Endothelial cell of umbilical vein (primary cell): ENCODE measurements around the gene SMIM14. TPM values are rescaled to one million over a fixed set of nuclear protein-coding genes. Genes with fewer than 3 reads are reported as not detected.
A peak's percentile ranks its signal among the peaks of the same experiment; 100 is the strongest.

ENCODE experiments used
- BruUV-seq: library from RNA; stranded (reverse); fragments of 400-500 nt; replicated peaks from 2 replicates; lab custom pipeline; 2021; lab: Mats Ljungman, UMichigan
- CTCF ChIA-PET: fragments of 300-600, 350-600 bp; sonication (Branson Sonifier 250); formaldehyde crosslinking; loops from one replicate; lab custom pipeline; 2021; ENCODE audit warnings: antibody characterized with exemption, inconsistent platforms; lab: Charles Lee
- POLR2A ChIA-PET: fragments of 300-600, 350-600 bp; sonication (Branson Sonifier 250); formaldehyde crosslinking; loops from one replicate; lab custom pipeline; 2021; ENCODE audit warnings: antibody characterized with exemption, inconsistent platforms; lab: Charles Lee
- DNase-seq: peaks from one replicate; pipeline ENCODE4 v3.0.0-alpha.2; 2011; ENCODE audit warnings: low read depth, low spot score
- FAIRE-seq: peaks from 2 replicates; lab custom pipeline; 2011; peaks lifted over from hg19 to GRCh38; lab: Jason Lieb, UNC
- H2AFZ ChIP-seq: 2 replicates; pipeline ENCODE4 v1.6.0; 2012; ENCODE audit warnings: low read depth, low read length, control low read depth, inconsistent platforms
- H3K27ac ChIP-seq: 2 replicates; pipeline ENCODE4 v1.5.1; 2011; ENCODE audit warnings: low read depth, mild to moderate bottlenecking, control low read depth, low read length, moderate library complexity; ENCODE audit not compliant: insufficient read depth
- H3K27me3 ChIP-seq, 2 experiments: 2 replicates each; pipeline versions ENCODE4 v1.6.0 to v1.6.1; 2011; ENCODE audit warnings: low read length in 2 of 2, mixed read lengths in 1 of 2; ENCODE audit not compliant: control insufficient read depth in 2 of 2, insufficient read depth in 2 of 2
- H3K36me3 ChIP-seq, 2 experiments: 2 replicates in 1 of 2; 3 replicates in 1 of 2; pipeline ENCODE4 v1.5.1; 2011; ENCODE audit warnings: low read length in 2 of 2, mild to moderate bottlenecking in 1 of 2, moderate library complexity in 1 of 2; ENCODE audit not compliant: control insufficient read depth in 2 of 2, insufficient read depth in 2 of 2; ENCODE audit errors: extremely low read depth in 1 of 2
- H3K4me1 ChIP-seq: 3 replicates; pipeline ENCODE4 v1.5.1; 2011; ENCODE audit warnings: mild to moderate bottlenecking, low read length; ENCODE audit not compliant: control insufficient read depth, insufficient read depth; ENCODE audit errors: extremely low read depth
- H3K4me2 ChIP-seq: 2 replicates; pipeline ENCODE4 v1.6.1; 2011; ENCODE audit warnings: low read length, control low read depth, mixed read lengths; ENCODE audit not compliant: insufficient read depth
- H3K4me3 ChIP-seq, 3 experiments: fragments of 200-600 bp in 1 of 3; sonication (generic), shearing (Covaris generic) in 1 of 3; replicated peaks in 1 of 3; 2 replicates each; pipeline ENCODE4 v1.5.1; 2011 to 2016; ENCODE audit warnings: control low read depth in 3 of 3, low read length in 3 of 3, mild to moderate bottlenecking in 2 of 3, inconsistent platforms in 1 of 3, low read depth in 1 of 3, moderate library complexity in 1 of 3; ENCODE audit not compliant: insufficient read depth in 1 of 3
- H3K79me2 ChIP-seq: 2 replicates; pipeline ENCODE4 v1.6.0; 2012; ENCODE audit warnings: low read length, inconsistent platforms; ENCODE audit not compliant: control insufficient read depth, insufficient read depth
- H3K9ac ChIP-seq: replicated peaks from 2 replicates; pipeline ENCODE3; 2011; ENCODE audit warnings: low read length, control low read depth; ENCODE audit not compliant: insufficient read depth; ENCODE audit errors: extremely low read depth
- H3K9me1 ChIP-seq: replicated peaks from 3 replicates; pipeline ENCODE4 v1.6.0; 2011; ENCODE audit warnings: mild to moderate bottlenecking, low read length; ENCODE audit not compliant: control insufficient read depth, insufficient read depth; ENCODE audit errors: extremely low read depth
- H3K9me3 ChIP-seq: replicated peaks from 2 replicates; pipeline ENCODE4 v1.5.1; 2012; ENCODE audit warnings: low read length, inconsistent platforms; ENCODE audit not compliant: control insufficient read depth, insufficient read depth
- H4K20me1 ChIP-seq: replicated peaks from 2 replicates; pipeline ENCODE3; 2011; ENCODE audit warnings: mild to moderate bottlenecking, low read length; ENCODE audit not compliant: control insufficient read depth, insufficient read depth; ENCODE audit errors: extremely low read depth
- EZH2 ChIP-seq: IDR thresholded peaks from 2 replicates; pipeline ENCODE4 v1.6.1; 2012; ENCODE audit warnings: borderline replicate concordance, low read depth, mild to moderate bottlenecking, moderate library complexity, low read length, inconsistent platforms; ENCODE audit not compliant: severe bottlenecking
- FOS ChIP-seq: IDR thresholded peaks from 2 replicates; pipeline ENCODE4 v1.6.1; 2011; ENCODE audit warnings: mild to moderate bottlenecking, low read length, moderate library complexity, borderline replicate concordance; ENCODE audit not compliant: insufficient read depth
- GATA2 ChIP-seq: IDR thresholded peaks from 2 replicates; pipeline ENCODE4 v1.7.0; 2011; ENCODE audit warnings: low read depth, mild to moderate bottlenecking, moderate library complexity, mixed read lengths, low read length; ENCODE audit not compliant: insufficient read length, insufficient read depth
- JUN ChIP-seq: IDR thresholded peaks from 2 replicates; pipeline ENCODE4 v1.6.1; 2011; ENCODE audit warnings: borderline replicate concordance, low read depth; ENCODE audit not compliant: insufficient read length, insufficient read depth
- MYC ChIP-seq: IDR thresholded peaks from one replicate; pipeline ENCODE4 v1.6.1; 2011; ENCODE audit warnings: mild to moderate bottlenecking, low read depth, low read length
- POLR2A ChIP-seq: IDR thresholded peaks from 2 replicates; pipeline ENCODE4 v1.6.1; 2012; ENCODE audit warnings: low read depth, mild to moderate bottlenecking, control low read depth, low read length
- POLR2AphosphoS5 ChIP-seq: IDR thresholded peaks from 2 replicates; pipeline ENCODE4 v1.6.1; 2012; ENCODE audit warnings: low read depth, mild to moderate bottlenecking, control low read depth, low read length, moderate library complexity; ENCODE audit not compliant: insufficient read depth
- dilution Hi-C: fragments of 300-500 bp; cut with MboI; formaldehyde crosslinking; loops from one replicate; pipeline ENCODE4 v1.15.0; 2019; ENCODE audit warnings: low sequenced_read_pairs; ENCODE audit not compliant: extremely low pct_ligation_motif_present
- intact Hi-C: fragments of 100-400 bp; cut with micrococcal nuclease; formaldehyde crosslinking; loops from one replicate; pipeline ENCODE4 v1.10.0; 2022
- polyA plus RNA-seq, 4 experiments: library from polyadenylated mRNA; depleted of rRNA in 3 of 4; stranded (reverse) in 3 of 4; unstranded in 1 of 4; fragments of >200 nt; gene quantifications; 2 replicates each; pipeline versions ENCODE4 v1.2.1 to v1.2.3, GENCODE V29; 2011 to 2012; ENCODE audit warnings: missing spikeins in 1 of 4
- total RNA-seq: library from RNA; stranded (reverse); gene quantifications from 2 replicates; pipeline ENCODE4 v1.2.3, GENCODE V29; 2021
- TF ChIP-seq, protein P1 (sequence below): IDR thresholded peaks from 2 replicates; pipeline ENCODE4 v1.6.1; 2011; ENCODE audit not compliant: insufficient read depth, insufficient read length

SMIM14 gene
- total and polyA plus RNA-seq, 2 donors (not counting 3 experiments of a cell fraction or from before 2014, with no cell fraction given): 12.3 to 15.4 TPM

DNA sequence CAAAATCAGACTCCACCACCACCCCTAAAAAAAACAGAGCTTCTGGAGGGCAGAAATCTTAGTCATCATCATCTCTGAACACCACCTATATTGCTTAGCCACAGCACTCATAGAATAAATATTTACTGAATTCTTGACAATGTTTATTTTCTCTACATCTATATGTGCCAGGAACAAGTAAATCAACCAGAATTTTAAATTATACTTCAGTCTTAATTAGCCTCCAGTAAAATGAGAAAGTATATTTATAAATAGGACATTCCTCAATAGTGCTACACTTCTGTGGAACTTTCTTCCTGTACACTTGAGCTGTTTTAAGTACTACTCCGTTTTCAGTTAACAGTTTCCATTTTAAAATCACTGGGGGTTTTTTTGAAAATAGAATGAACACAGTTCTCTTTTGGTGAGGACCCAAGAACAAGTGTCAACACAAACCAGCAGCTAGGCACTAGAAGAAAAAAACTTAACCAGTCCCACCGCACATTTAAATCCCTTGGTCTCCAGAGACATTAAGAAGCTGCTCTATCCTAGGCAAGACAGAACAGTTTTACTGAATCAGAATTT lies 25.5 kb downstream of the SMIM14 start:
- H3K27ac ChIP-seq: peak overlapping the region; percentile 10
- BruUV-seq: no TSS peak
- H3K4me1 ChIP-seq: peaks cover 29% of the 10 kb centered on the region
- ChIA-PET POLR2A (no interaction called here), CTCF (interaction anchor here (2.4 kb wide), 1 partner anchor 19 kb away, joined by 8 read pairs; no protein-coding TSS in a partner anchor)
- H3K36me3 ChIP-seq: no peaks in the 10 kb centered on the region
- H3K9ac ChIP-seq: no peak overlapping the region
- peak overlapping the region; percentile 12 for H3K4me2 ChIP-seq
- H3K9me3 ChIP-seq: no peaks in the 10 kb centered on the region
- no peaks in the 10 kb centered on the region for H3K27me3 ChIP-seq
- DNase-seq: peak; percentile 29
- H3K9me1 ChIP-seq: no peaks in the 10 kb centered on the region
- dilution Hi-C loops (no loop called here), intact Hi-C loops (no loop called here)
- no peak for FAIRE-seq
- H3K79me2 ChIP-seq: no peaks in the 10 kb centered on the region
- no peak overlapping the region for H3K4me3 ChIP-seq
- H4K20me1 ChIP-seq: no peaks in the 10 kb centered on the region
- no peak overlapping the region for H2AFZ ChIP-seq
- peak; percentile 10 for TF ChIP-seq FOS
- no peak for TF ChIP-seq MYC
- no peak for TF ChIP-seq JUN

DNA sequence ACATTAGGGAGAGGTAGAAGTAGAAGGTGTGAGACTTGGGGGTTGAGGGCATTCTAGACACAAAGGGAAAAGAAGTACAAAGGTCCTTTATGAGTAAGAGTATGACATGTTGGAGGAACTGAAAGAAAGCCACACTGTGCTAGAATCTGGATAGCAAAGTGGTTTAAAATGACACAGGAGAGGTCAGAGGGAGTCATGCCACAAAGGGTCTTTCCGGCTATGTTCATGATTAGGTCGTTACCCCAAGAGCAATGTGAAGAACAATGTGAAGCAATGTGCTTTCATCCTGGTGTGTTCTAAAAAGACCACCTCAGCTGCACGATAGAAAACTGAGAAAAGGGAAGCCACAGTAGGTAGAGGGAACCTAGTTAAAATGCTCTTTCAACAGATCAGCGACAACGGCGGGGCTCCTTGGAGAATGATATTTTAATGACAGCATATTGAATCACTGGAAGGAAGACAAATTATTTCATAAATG lies 29.2 kb downstream of the SMIM14 start:
- intact Hi-C loops (no loop called here), dilution Hi-C loops (no loop called here)
- CTCF ChIA-PET: no interaction called here
- FAIRE-seq (no peak), DNase-seq (no peak)
- H3K9ac ChIP-seq: no peak overlapping the region
- no peak overlapping the region for H3K27ac ChIP-seq
- POLR2A ChIA-PET: no interaction called here
- H3K36me3 ChIP-seq: no peaks in the 10 kb centered on the region
- H3K4me2 ChIP-seq: no peak overlapping the region
- H3K9me3 ChIP-seq: no peaks in the 10 kb centered on the region
- TF ChIP-seq POLR2AphosphoS5: no peak
- TF ChIP-seq EZH2: no peak
- TF ChIP-seq GATA2: no peak
- TF ChIP-seq JUN: no peak
- no peak for TF ChIP-seq MYC
- TF ChIP-seq, protein P1, sequence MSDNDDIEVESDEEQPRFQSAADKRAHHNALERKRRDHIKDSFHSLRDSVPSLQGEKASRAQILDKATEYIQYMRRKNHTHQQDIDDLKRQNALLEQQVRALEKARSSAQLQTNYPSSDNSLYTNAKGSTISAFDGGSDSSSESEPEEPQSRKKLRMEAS: no peak
- no peak for TF ChIP-seq POLR2A
- TF ChIP-seq FOS: no peak
- H4K20me1 ChIP-seq: no peaks in the 10 kb centered on the region
- H3K4me3 ChIP-seq: no peak overlapping the region
- H3K9me1 ChIP-seq: no peaks in the 10 kb centered on the region
- no peaks in the 10 kb centered on the region for H3K27me3 ChIP-seq
- peaks cover 7% of the 10 kb centered on the region for H3K4me1 ChIP-seq
- peak overlapping the region; percentile 12 for H2AFZ ChIP-seq
- BruUV-seq: no TSS peak
- no peaks in the 10 kb centered on the region for H3K79me2 ChIP-seq
